ENCODE measurements around the gene TMEM43.
"Not testable (repeated sequence)": the region's sequence is repeated elsewhere in the genome, so short reads cannot be mapped to it uniquely, and the experiment has no call there.

The TMEM43 gene, protein sequence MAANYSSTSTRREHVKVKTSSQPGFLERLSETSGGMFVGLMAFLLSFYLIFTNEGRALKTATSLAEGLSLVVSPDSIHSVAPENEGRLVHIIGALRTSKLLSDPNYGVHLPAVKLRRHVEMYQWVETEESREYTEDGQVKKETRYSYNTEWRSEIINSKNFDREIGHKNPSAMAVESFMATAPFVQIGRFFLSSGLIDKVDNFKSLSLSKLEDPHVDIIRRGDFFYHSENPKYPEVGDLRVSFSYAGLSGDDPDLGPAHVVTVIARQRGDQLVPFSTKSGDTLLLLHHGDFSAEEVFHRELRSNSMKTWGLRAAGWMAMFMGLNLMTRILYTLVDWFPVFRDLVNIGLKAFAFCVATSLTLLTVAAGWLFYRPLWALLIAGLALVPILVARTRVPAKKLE

GRCh38 chr3:14124615-14125192, at the start of gene TMEM43, which contains the start of gene CHCHD4:
TSS of gene TMEM43 (plus strand) at chr3:14125052. CDS start at chr3:14125194, 142 bp downstream.
TSS of gene CHCHD4 (minus strand) at chr3:14124870. CDS start at chr3:14124676, 194 bp downstream.
- DNase-seq (ENCODE audit: low read depth in 1 of 2, low spot score in 1 of 2), result peak; percentile 93 to 96

- DNase-seq (ENCODE audit: low read depth in 1 of 2, low spot score in 1 of 2), result not testable (repeated sequence)
These were observed 49.6 kb upstream of the TMEM43 start for GRCh38 chr3:14075233-14075632.

DNA sequence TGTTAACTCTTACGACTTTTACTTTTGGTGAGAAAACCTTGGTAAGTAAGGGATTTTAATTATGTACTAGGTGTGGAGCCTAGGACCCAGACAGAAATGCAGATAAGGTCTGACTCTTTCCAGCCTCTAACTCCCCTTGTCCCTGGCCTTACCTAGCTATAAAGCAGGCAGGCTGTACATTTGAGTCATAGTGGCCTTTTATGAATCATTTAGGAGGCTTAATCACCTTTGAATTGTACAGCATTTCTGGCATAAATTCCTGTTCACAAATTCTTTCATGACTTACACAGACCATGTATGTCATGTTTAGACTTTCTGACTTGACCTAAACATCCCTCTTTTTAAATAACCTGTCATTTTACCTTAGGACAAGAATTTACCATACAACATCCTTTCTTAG, 47.5 kb upstream of the TMEM43 start:
- DNase-seq (ENCODE audit: low read depth in 1 of 2, low spot score in 1 of 2), result no peak

DNA sequence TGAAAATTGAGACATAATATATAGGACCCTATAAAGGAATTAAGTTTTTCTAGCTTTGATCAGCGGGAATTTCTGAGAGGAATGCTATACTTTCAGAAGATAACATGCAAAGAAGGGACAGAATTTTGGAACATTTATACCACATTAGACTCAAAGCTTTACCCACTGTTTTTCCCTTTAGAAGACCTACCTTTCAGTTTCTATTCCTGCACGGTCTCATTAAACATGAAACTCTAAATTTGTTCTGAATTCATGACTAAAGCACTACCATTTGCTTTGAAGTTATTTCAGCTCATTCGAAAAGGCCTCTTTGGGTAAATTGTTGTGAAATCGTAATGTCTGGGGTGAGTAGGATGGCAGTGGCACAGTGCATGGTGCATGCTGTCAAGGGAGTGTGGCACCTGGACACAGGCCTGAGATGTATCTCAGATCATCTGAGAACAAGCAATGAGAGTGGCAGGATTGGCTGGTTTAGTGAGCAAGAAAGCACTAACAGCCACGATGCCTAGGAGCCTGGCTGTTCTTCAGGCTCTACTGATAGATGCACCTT, 42.7 kb upstream of the TMEM43 start:
- no peak for DNase-seq (ENCODE audit: low read depth in 1 of 2, low spot score in 1 of 2)

DNA sequence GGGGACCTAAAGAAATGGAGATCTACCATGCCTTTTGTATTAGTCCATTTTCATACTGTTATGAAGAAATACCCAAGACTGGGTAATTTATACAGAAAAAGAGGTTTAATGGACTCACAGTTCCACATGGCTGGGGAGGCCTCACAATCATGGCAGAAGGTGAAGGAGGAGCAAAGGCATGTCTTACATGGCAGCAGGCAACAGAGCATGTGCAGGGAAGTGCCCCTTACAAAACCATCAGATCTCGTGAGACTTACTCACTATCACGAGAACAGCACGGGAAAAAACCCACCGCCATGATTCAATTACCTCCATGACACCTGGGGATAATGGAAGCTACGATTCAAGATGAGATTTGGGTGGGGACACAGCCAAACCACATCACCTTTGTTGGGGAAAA, 37.4 kb upstream of the TMEM43 start:
- DNase-seq (ENCODE audit: low read depth in 1 of 2, low spot score in 1 of 2), result not testable (repeated sequence)

- not testable (repeated sequence) for DNase-seq (ENCODE audit: low read depth in 1 of 2, low spot score in 1 of 2)
These were observed 32.9 kb upstream of the TMEM43 start for GRCh38 chr3:14091959-14092358.

DNA sequence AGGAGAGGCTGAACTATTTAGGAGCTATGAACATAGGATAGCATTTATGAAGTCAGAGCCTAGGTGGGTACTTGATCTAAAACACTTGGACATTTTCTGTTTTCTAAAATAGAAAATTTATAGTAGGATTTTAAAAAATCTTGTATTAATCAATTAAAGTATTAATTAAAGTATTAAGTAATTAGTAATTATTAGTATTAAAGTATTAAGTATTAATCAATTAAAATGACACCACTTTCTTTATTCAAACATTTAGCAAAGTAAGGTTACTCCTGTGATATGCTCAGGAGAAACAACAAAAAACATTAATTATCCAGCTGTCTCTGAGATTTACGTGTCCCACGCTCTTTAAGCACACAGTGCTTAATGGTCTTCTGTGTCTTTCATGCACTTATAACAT, 32.4 kb upstream of the TMEM43 start:
- no peak for DNase-seq (ENCODE audit: low read depth in 1 of 2, low spot score in 1 of 2)

GRCh38 chr3:14093831-14094230, 31.0 kb upstream of the TMEM43 start:
- no peak for DNase-seq (ENCODE audit: low read depth in 1 of 2, low spot score in 1 of 2)

- no peak for DNase-seq (ENCODE audit: low read depth in 1 of 2, low spot score in 1 of 2)
These were observed 28.1 kb upstream of the TMEM43 start for GRCh38 chr3:14096742-14097141.

DNA sequence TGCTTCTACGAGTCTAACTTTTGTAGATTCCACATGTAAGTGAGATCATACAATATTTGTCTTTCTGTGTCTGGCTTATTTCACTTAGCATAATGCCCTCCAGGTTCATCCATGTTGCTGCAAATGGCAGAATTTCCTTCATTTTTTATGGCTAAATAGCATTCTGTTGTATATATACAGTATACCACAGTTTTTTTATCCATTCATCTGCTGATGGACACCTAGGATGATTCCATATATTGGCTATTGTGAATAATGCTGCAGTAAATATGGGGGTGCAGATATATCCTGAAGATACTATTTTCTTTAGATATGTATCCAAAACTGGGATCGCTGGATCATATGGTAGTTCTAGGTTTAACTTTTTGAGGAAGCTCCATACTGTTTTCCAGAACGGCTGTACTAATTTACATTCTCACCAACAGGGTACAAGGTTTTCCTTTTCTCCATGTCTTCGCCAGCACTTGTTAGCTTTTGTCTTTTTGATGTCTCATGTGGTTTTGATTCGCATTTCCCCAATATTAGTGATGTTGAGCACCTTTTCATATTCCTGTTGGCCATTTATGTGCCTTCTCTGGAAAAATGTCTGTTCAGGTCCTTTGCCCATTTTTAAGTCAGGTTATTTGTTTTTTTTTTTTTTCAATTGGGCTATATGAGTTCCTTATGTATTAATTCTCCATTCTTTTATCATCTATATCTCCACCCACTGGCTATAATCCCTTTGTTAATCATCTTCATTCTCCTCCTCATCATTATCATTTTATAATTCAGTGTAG, 27.0 kb upstream of the TMEM43 start:
- no peak for DNase-seq (ENCODE audit: low read depth in 1 of 2, low spot score in 1 of 2)

DNA sequence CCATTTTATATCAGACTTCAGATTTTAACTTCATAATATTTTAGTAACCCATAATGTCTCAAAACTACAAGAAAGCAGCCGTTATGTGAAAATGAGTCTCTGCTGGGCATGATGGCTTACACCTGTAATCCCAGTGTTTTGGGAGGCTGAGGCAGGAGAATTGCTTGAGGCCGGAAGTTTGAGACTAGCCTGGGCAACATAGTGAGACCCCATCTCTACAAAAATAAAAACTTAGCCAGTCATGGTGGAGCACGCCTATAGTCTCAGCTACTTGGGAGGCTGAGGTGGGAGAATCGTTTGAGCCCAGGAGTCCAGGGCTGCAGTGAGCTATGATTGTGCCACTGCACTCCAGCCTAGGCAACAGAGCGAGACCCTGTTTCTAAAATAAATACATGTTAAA, 15.0 kb upstream of the TMEM43 start:
- not testable (repeated sequence) for DNase-seq (ENCODE audit: low read depth in 1 of 2, low spot score in 1 of 2)

DNA sequence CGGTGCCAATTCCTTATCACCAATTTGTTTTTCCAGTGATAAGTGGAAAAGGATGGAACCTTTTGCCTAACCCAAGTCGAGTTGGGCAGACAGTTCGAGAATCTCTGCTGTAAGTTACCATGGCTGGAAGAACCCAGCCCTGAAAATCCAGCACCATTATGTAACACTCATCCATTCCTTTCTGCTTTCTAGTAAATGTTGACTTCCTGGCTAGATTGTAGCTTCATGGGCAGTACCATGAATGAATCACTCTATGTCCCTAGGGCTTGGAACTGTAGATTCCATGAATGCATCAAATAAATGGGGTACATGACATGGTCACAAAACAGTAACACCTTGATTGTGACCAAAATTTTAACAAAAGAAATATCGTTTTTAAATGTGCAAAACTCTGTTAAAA, 14.2 kb upstream of the TMEM43 start:
- no peak for DNase-seq (ENCODE audit: low read depth in 1 of 2, low spot score in 1 of 2)

GRCh38 chr3:14113965-14114635, 10.8 kb upstream of the TMEM43 start:
- DNase-seq (ENCODE audit: low read depth in 1 of 2, low spot score in 1 of 2), result no peak

GRCh38 chr3:14117468-14118399, 7.1 kb upstream of the TMEM43 start:
- DNase-seq (ENCODE audit: low read depth in 1 of 2, low spot score in 1 of 2), result no peak

GRCh38 chr3:14118400-14119381, 6.2 kb upstream of the TMEM43 start:
- no peak for DNase-seq (ENCODE audit: low read depth in 1 of 2, low spot score in 1 of 2)

DNA sequence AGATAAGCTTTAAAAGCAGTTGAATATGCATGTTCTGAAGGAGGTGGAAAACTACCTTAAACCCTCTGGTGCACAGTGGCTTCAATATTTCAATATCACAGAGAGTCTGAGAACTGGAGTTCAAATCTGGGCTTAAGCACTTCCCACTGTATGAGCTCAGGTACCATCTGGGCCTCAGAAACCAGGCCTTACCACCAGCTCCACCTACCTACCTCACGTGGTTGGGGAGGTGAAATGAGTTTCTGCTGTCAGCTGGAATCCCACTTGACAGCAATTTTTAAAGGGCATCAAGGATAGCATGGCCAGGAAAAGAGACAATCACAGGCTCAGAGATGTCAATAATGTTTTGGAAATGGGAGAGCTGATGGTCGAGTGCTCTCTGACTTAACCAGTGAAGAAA, 5.2 kb upstream of the TMEM43 start:
- no peak for DNase-seq (ENCODE audit: low read depth in 1 of 2, low spot score in 1 of 2)

GRCh38 chr3:14120111-14120920, 4.5 kb upstream of the TMEM43 start:
- DNase-seq (ENCODE audit: low read depth in 1 of 2, low spot score in 1 of 2), result no peak

- DNase-seq (ENCODE audit: low read depth in 1 of 2, low spot score in 1 of 2), result not testable (repeated sequence)
These were observed 3.9 kb upstream of the TMEM43 start for GRCh38 chr3:14120921-14121448.

Measured in activated T-helper 1 cell treated with anti-CD3 and anti-CD28 coated beads, Interleukin-2, amount 50 U/mL, for 16 hours (primary cell).